GM10266 (cell line): ENCODE results near the gene HOXB4.

ENCODE experiments used
- DNase-seq: peaks from one replicate; pipeline ENCODE4 v3.0.0; 2012; ENCODE audit errors: extremely low spot score
- TF ChIP-seq, protein P1 (sequence below): IDR thresholded peaks from 2 replicates; pipeline ENCODE4 v1.5.1; 2012; ENCODE audit warnings: mild to moderate bottlenecking, low read depth; ENCODE audit not compliant: control insufficient read depth, insufficient read depth; ENCODE audit errors: missing control alignments

The HOXB4 gene

GRCh38 chr17:48612854-48613691 is 34.9 kb upstream of the HOXB4 start:
- TF ChIP-seq, protein P1, sequence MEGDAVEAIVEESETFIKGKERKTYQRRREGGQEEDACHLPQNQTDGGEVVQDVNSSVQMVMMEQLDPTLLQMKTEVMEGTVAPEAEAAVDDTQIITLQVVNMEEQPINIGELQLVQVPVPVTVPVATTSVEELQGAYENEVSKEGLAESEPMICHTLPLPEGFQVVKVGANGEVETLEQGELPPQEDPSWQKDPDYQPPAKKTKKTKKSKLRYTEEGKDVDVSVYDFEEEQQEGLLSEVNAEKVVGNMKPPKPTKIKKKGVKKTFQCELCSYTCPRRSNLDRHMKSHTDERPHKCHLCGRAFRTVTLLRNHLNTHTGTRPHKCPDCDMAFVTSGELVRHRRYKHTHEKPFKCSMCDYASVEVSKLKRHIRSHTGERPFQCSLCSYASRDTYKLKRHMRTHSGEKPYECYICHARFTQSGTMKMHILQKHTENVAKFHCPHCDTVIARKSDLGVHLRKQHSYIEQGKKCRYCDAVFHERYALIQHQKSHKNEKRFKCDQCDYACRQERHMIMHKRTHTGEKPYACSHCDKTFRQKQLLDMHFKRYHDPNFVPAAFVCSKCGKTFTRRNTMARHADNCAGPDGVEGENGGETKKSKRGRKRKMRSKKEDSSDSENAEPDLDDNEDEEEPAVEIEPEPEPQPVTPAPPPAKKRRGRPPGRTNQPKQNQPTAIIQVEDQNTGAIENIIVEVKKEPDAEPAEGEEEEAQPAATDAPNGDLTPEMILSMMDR: peak; percentile 31
- DNase-seq: peak; percentile 74

- no peak for DNase-seq
- TF ChIP-seq, protein P1: no peak
These were observed 34.3 kb upstream of the HOXB4 start for GRCh38 chr17:48612456-48612853.

GRCh38 chr17:48611681-48612455 is 33.7 kb upstream of the HOXB4 start:
- no peak for DNase-seq
- TF ChIP-seq, protein P1: no peak

GRCh38 chr17:48611213-48611612 is 33.1 kb upstream of the HOXB4 start:
- DNase-seq: no peak
- TF ChIP-seq, protein P1: no peak

GRCh38 chr17:48610282-48611211 is 32.4 kb upstream of the HOXB4 start, which contains the start of gene HOXB7:
Gene HOXB7 (minus strand): TSS chr17:48611017. CDS start chr17:48610918, 99 bp downstream.
- peak; percentile 89 for DNase-seq
- TF ChIP-seq, protein P1: no peak

GRCh38 chr17:48609759-48610281 is 31.7 kb upstream of the HOXB4 start:
- TF ChIP-seq, protein P1: no peak
- no peak for DNase-seq
